HepG2 (cell line): ENCODE data around the gene SC5D. TPM values are rescaled to one million over a fixed set of nuclear protein-coding genes. Genes with fewer than 3 reads are reported as not detected.

Experiments used
- AFF4 ChIP-seq: sonication (generic); formaldehyde crosslinking; IDR thresholded peaks from 2 replicates; pipeline ENCODE4 v1.4.0; 2020; ENCODE audit warnings: missing genetic modification reagents
- FLYWCH1 ChIP-seq: sonication (generic); formaldehyde crosslinking; IDR thresholded peaks from 2 replicates; pipeline ENCODE4 v1.8.1; 2023; ENCODE audit warnings: mild to moderate bottlenecking, missing genetic modification reagents
- IRF9 ChIP-seq: sonication (generic); formaldehyde crosslinking; IDR thresholded peaks from 2 replicates; pipeline ENCODE4 v1.8.0; 2022; ENCODE audit warnings: missing genetic modification reagents, mild to moderate bottlenecking, borderline replicate concordance
- KLF16 ChIP-seq, 2 experiments: sonication (generic) in 1 of 2; formaldehyde crosslinking in 1 of 2; IDR thresholded peaks; 2 replicates each; pipeline versions ENCODE4 v1.6.1 to v1.8.0; 2016 to 2023; ENCODE audit warnings: missing genetic modification reagents in 2 of 2, missing compliant biosample characterization in 1 of 2
- NR1H2 ChIP-seq: sonication (generic); formaldehyde crosslinking; IDR thresholded peaks from 2 replicates; pipeline ENCODE4 v1.8.1; 2022; ENCODE audit warnings: low read depth, missing genetic modification reagents, borderline replicate concordance
- RAD51 ChIP-seq: fragments of 450-650 bp; IDR thresholded peaks from 2 replicates; pipeline ENCODE4 v1.6.1; 2016; ENCODE audit warnings: borderline replicate concordance
- RNF2 ChIP-seq: fragments of 450-650 bp; conservative IDR thresholded peaks from 2 replicates; pipeline ENCODE4 v1.6.1; 2016; ENCODE audit warnings: low read depth
- ZFP82 ChIP-seq: sonication (generic); formaldehyde crosslinking; IDR thresholded peaks from 2 replicates; pipeline ENCODE4 v1.5.1; 2020; ENCODE audit warnings: mild to moderate bottlenecking, missing genetic modification reagents, borderline replicate concordance
- ZNF432 ChIP-seq: sonication (generic); formaldehyde crosslinking; IDR thresholded peaks from 2 replicates; pipeline ENCODE4 v1.5.0; 2020; ENCODE audit warnings: missing genetic modification reagents, mild to moderate bottlenecking, borderline replicate concordance
- ZNF512B ChIP-seq: sonication (generic); formaldehyde crosslinking; IDR thresholded peaks from 2 replicates; pipeline ENCODE4 v1.5.1; 2020; ENCODE audit warnings: missing genetic modification reagents, mild to moderate bottlenecking, borderline replicate concordance
- ZNF639 ChIP-seq: conservative IDR thresholded peaks from 2 replicates; pipeline ENCODE4 v1.6.1; 2018; ENCODE audit warnings: missing genetic modification reagents
- ZNF737 ChIP-seq: sonication (generic); formaldehyde crosslinking; IDR thresholded peaks from 2 replicates; pipeline ENCODE4 v1.5.0; 2020; ENCODE audit warnings: missing genetic modification reagents, mild to moderate bottlenecking, borderline replicate concordance
- ZUFSP ChIP-seq: sonication (generic); formaldehyde crosslinking; IDR thresholded peaks from 2 replicates; pipeline ENCODE4 v1.9.0; 2021; ENCODE audit warnings: missing genetic modification reagents, mild to moderate bottlenecking, borderline replicate concordance
- polyA plus RNA-seq, 8 experiments: library from polyadenylated mRNA; depleted of rRNA in 3 of 8; stranded (reverse) in 7 of 8; unstranded in 1 of 8; fragments of >200 nt; fragmentation: Illumina TruSeq in 4 of 8; extraction: Trizol in 4 of 8; gene quantifications; 2 replicates each; pipeline versions ENCODE4 v1.2.1 to v1.2.3, GENCODE V29; 2011 to 2016; ENCODE audit warnings: low read depth in 4 of 8, missing spikeins in 1 of 8, mixed read lengths in 1 of 8; ENCODE audit not compliant: insufficient read depth in 1 of 8
- total RNA-seq, 5 experiments: library from RNA; depleted of rRNA; stranded (reverse); fragments of >200 nt; fragmentation: Illumina TruSeq; extraction: Trizol; gene quantifications; 2 replicates each; pipeline ENCODE4 v1.2.3, GENCODE V29; 2016; ENCODE audit warnings: low read depth in 1 of 5

The SC5D gene
- total and polyA plus RNA-seq, 2 of the 13 experiments (the other 11 are each of a cell fraction or from before 2014, with no cell fraction given): 84.4 to 155 TPM

GRCh38 chr11:121292495-121293287, at the start of gene SC5D (continued):
- TF ChIP-seq AFF4 (peak; percentile 36; the same call in 1 of the 2 replicates), KLF16 (CRISPR knock-in tag; IDR thresholded peaks at IDR 0.05) (peak in 1 of 2 experiments; percentile 85; a peak in 2 of 4 replicates), RAD51 (peak; percentile 90), IRF9 (CRISPR knock-in tag) (peak; percentile 89; the same call in 1 of the 2 replicates), FLYWCH1 (CRISPR knock-in tag) (peak; percentile 86; the same call in 1 of the 2 replicates), ZUFSP (no peak), RNF2 (no peak), ZNF512B (peak; percentile 36; the same call in 1 of the 2 replicates), ZNF737 (CRISPR knock-in tag) (0 out of 2 replicates have a peak, but pooled peaks have one; percentile 72), ZNF639 (CRISPR knock-in tag) (peak; percentile 56; the same call in 1 of the 2 replicates), ZFP82 (CRISPR knock-in tag) (peak; percentile 71; the same call in 1 of the 2 replicates), ZNF432 (CRISPR knock-in tag) (0 out of 2 replicates have a peak, but pooled peaks have one; percentile 38), NR1H2 (CRISPR knock-in tag) (no peak; the same call in 1 of the 2 replicates)
